Loucy (cell line): ENCODE results near the gene LDAH.

Experiments
- H2AFZ ChIP-seq: fragments of 200-600 bp; sonication (generic); 2 replicates; pipeline ENCODE4 v1.6.0; 2016; ENCODE audit warnings: antibody characterized with exemption, mild to moderate bottlenecking, low read length, moderate library complexity
- H3F3A ChIP-seq: fragments of 200-600 bp; 2 replicates; pipeline ENCODE4 v1.6.0; 2016; ENCODE audit warnings: antibody characterized with exemption, low read depth, mild to moderate bottlenecking
- H3K27me3 ChIP-seq: fragments of 200-600 bp; sonication (generic); 2 replicates; pipeline ENCODE4 v1.6.1; 2014; ENCODE audit warnings: low read length, mild to moderate bottlenecking; ENCODE audit not compliant: insufficient read depth, poor library complexity, severe bottlenecking
- H3K36me3 ChIP-seq: fragments of 200-600 bp; sonication (generic); 2 replicates; pipeline ENCODE4 v1.6.1; 2016; ENCODE audit warnings: low read length; ENCODE audit not compliant: insufficient read depth
- H3K4me1 ChIP-seq: fragments of 200-600 bp; sonication (generic); 2 replicates; pipeline ENCODE4 v1.5.1; 2014; ENCODE audit warnings: low read length, mild to moderate bottlenecking; ENCODE audit not compliant: insufficient read depth, poor library complexity, severe bottlenecking
- H3K4me2 ChIP-seq: fragments of 200-600 bp; sonication (generic); 2 replicates; pipeline ENCODE4 v1.6.0; 2014; ENCODE audit warnings: antibody characterized with exemption, low read length, low read depth, mild to moderate bottlenecking; ENCODE audit not compliant: poor library complexity, severe bottlenecking
- H3K4me3 ChIP-seq: fragments of 200-600 bp; sonication (generic); 2 replicates; pipeline ENCODE4 v1.5.1; 2014; ENCODE audit warnings: low read length, mild to moderate bottlenecking, mixed read lengths; ENCODE audit not compliant: poor library complexity, severe bottlenecking
- H3K79me2 ChIP-seq: fragments of 200-600 bp; sonication (generic); 2 replicates; pipeline ENCODE4 v1.6.1; 2014; ENCODE audit warnings: low read length; ENCODE audit not compliant: insufficient read depth
- H3K9ac ChIP-seq: fragments of 200-600 bp; sonication (generic); 2 replicates; pipeline ENCODE4 v1.6.0; 2014; ENCODE audit warnings: mild to moderate bottlenecking, low read depth, low read length, moderate library complexity; ENCODE audit not compliant: poor library complexity, severe bottlenecking
- H3K9me2 ChIP-seq: fragments of 200-600 bp; sonication (generic); replicated peaks from 2 replicates; pipeline ENCODE4 v1.6.1; 2016; ENCODE audit warnings: low read depth, low read length, mixed read lengths
- H3K9me3 ChIP-seq: fragments of 200-600 bp; sonication (generic); 2 replicates; pipeline ENCODE4 v1.6.1; 2014; ENCODE audit warnings: mild to moderate bottlenecking, antibody characterized with exemption, low read length, low read depth; ENCODE audit not compliant: insufficient read depth
- H4K20me1 ChIP-seq: fragments of 200-600 bp; sonication (generic); 2 replicates; pipeline ENCODE4 v1.6.0; 2014; ENCODE audit warnings: antibody characterized with exemption, low read length, mild to moderate bottlenecking; ENCODE audit not compliant: insufficient read depth, poor library complexity, severe bottlenecking
- EZH2phosphoT487 ChIP-seq: fragments of 200-600 bp; IDR thresholded peaks from 2 replicates; pipeline ENCODE4 v1.6.1; 2018; ENCODE audit warnings: antibody characterized with exemption, mild to moderate bottlenecking, moderate library complexity, borderline replicate concordance
- TF ChIP-seq, protein P1 (sequence below): fragments of 200-600 bp; sonication (generic); conservative IDR thresholded peaks from 2 replicates; pipeline ENCODE4 v1.5.1; 2014; ENCODE audit warnings: mild to moderate bottlenecking, antibody characterized with exemption, low read length

Gene LDAH

DNA sequence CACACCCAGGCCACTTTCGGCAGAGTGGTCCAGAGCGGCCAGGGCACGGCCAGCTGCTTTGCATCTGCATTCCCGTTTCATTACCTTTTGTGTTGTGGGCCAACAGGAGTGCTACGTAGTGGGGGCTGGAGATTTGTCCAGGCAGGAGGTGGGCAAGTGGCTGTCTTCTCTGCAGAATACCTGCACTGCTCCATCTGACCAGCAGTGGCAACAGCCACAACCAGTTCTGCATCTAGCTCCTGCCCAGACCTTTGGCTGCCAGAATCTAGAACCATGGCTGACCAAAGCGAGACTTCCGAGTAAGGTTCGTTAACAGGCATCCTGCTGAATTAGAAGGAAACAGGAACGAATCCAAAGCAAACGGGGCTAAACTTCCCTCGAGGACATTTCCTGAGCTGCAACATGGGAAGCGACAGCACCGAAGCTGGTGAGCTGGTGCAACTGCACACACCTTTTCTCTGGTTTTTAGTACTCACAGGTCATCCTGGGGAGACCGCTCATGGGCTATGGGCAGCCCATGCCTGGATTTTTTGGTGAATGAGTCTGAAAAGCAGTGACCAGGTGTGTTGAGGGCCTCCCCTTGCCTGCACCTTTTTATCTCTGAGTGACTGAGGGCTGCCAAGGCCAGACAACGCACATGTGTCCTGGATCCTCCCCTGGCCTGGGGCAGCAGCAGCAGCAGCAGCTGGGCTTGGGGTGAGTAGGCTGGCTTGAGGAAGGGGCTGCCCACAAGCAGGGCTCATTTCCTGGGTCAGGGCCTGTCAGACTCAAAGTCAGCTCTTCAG, 145.4 kb downstream of the LDAH start:
- Histone ChIP-seq H3K4me2 (no peak overlapping the region), H3K9ac (no peak overlapping the region), H3K27me3 (no peaks in the 10 kb centered on the region), H3K79me2 (no peaks in the 10 kb centered on the region), H3K9me3 (no peaks in the 10 kb centered on the region), H3K36me3 (no peaks in the 10 kb centered on the region), H3K9me2 (no peaks in the 10 kb centered on the region), H3K4me1 (peaks cover 3% of the 10 kb centered on the region), H3F3A (no peaks in the 10 kb centered on the region), H3K4me3 (no peak overlapping the region), H2AFZ (no peak overlapping the region), H4K20me1 (no peaks in the 10 kb centered on the region)
- TF ChIP-seq, protein P1, sequence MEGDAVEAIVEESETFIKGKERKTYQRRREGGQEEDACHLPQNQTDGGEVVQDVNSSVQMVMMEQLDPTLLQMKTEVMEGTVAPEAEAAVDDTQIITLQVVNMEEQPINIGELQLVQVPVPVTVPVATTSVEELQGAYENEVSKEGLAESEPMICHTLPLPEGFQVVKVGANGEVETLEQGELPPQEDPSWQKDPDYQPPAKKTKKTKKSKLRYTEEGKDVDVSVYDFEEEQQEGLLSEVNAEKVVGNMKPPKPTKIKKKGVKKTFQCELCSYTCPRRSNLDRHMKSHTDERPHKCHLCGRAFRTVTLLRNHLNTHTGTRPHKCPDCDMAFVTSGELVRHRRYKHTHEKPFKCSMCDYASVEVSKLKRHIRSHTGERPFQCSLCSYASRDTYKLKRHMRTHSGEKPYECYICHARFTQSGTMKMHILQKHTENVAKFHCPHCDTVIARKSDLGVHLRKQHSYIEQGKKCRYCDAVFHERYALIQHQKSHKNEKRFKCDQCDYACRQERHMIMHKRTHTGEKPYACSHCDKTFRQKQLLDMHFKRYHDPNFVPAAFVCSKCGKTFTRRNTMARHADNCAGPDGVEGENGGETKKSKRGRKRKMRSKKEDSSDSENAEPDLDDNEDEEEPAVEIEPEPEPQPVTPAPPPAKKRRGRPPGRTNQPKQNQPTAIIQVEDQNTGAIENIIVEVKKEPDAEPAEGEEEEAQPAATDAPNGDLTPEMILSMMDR = no peak; the same call in 1 of the 2 replicates
- no peak for TF ChIP-seq EZH2phosphoT487

DNA sequence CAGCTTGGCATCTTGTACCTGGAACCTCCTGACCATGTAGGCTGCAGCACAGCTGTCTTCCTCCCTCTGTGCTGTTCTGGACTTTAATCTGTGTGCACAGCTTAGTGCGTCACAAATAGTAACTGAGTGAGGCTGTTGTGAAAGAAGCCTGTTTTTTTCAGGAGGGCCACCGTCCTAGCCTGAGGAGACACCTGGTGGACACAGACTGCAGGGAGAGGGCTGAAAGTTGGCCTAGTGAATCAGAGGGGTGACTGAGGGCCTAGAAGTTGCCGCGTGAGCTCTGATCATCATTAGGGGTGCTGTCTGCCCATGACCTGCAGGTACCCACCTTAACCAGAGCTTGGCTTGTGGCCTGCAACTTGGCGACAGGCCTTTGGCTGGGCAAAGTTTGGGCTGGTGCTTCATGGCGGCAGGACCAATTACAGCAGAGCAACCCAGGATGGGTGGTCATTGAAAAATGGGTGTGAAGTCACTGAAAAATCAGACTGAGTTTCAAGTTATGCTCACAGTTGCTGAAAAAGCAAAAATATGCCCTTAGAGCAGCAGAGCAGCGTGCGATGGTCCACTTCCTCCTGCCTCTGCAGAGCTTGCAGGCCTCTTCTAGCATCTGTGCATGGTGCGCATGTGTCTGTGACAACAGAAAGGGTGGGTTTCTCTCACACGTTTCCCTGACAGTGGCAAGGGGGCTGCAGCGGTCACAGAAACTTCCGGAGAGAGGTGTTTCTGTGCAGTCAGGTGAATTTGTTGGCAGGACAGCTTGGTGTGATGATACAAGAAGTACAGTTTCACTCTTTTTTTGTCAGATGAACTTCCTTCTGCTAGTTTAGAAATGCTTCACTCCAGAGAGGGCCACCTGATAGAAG, 146.3 kb downstream of the LDAH start:
- no peaks in the 10 kb centered on the region for H3K9me2 ChIP-seq
- H2AFZ ChIP-seq = no peak overlapping the region
- H3K9ac ChIP-seq = no peak overlapping the region
- no peaks in the 10 kb centered on the region for H4K20me1 ChIP-seq
- H3K4me2 ChIP-seq = no peak overlapping the region
- H3K9me3 ChIP-seq = no peaks in the 10 kb centered on the region
- H3K36me3 ChIP-seq = no peaks in the 10 kb centered on the region
- H3K4me1 ChIP-seq = no peaks in the 10 kb centered on the region
- TF ChIP-seq EZH2phosphoT487 = no peak
- TF ChIP-seq, protein P1 = peak; percentile 24; the same call in 1 of the 2 replicates
- no peaks in the 10 kb centered on the region for H3K79me2 ChIP-seq
- no peak overlapping the region for H3K4me3 ChIP-seq
- no peaks in the 10 kb centered on the region for H3K27me3 ChIP-seq
- H3F3A ChIP-seq = no peaks in the 10 kb centered on the region

DNA sequence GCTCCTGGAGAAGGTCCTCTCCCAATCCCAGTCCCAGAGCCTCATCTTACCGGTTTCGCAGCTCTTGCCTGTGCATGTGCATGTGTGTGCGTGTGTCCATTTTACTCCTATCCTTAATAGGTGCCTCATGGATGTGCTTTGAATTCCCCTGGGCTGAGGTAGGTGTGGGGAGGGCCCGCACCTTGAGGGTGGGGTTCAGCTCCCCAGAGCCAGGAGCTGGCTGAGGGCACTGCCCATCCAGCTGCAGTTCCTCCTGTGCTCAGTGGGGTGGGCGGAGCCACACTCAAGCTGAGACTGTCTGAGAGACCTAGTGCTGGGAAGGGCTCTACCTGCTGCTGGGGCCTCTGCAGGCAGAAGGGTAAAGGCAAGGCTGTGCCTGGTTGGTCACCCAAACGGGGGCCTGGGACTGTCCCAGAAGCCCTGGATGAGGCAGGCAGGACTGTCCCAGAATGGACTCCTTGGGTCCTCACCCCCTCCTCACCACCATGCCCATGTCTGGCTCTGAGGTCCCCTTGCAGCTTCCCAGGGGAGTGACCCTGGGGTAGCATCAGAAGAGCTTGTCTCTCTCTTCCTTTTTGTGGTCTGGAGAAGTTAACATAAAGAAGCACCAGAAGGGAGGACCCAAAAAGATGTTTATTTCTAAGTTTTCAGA, 147.1 kb downstream of the LDAH start:
- H3F3A ChIP-seq = no peaks in the 10 kb centered on the region
- no peaks in the 10 kb centered on the region for H3K9me3 ChIP-seq
- H3K79me2 ChIP-seq = no peaks in the 10 kb centered on the region
- no peak overlapping the region for H3K4me3 ChIP-seq
- TF ChIP-seq EZH2phosphoT487 = no peak
- TF ChIP-seq, protein P1 = no peak
- no peaks in the 10 kb centered on the region for H3K36me3 ChIP-seq
- H3K27me3 ChIP-seq = no peaks in the 10 kb centered on the region
- H2AFZ ChIP-seq = no peak overlapping the region
- H3K4me2 ChIP-seq = no peak overlapping the region
- no peak overlapping the region for H3K9ac ChIP-seq
- H4K20me1 ChIP-seq = no peaks in the 10 kb centered on the region
- H3K4me1 ChIP-seq = no peaks in the 10 kb centered on the region
- no peaks in the 10 kb centered on the region for H3K9me2 ChIP-seq
